ENCODE results near the gene DNLZ.

Gene DNLZ

GRCh38 chr9:136309806-136310220 is 53.7 kb downstream of the DNLZ start (continued):
- no peak for TF ChIP-seq ZBTB48 (tag by site-specific recombination; IDR thresholded peaks at IDR 0.05)
- TF ChIP-seq BCL11B (tag by site-specific recombination; IDR thresholded peaks at IDR 0.05; ENCODE audit: low read depth) = no peak
- peak; percentile 90; the same call in 1 of the 2 replicates for TF ChIP-seq SALL2 (tag by site-specific recombination; IDR thresholded peaks at IDR 0.05; ENCODE audit: borderline replicate concordance)
- TF ChIP-seq ZNF529 (tag by site-specific recombination; IDR thresholded peaks at IDR 0.05; ENCODE audit: insufficient replicate concordance) = no peak
- no peak for TF ChIP-seq KLF10 (tag by site-specific recombination; IDR thresholded peaks at IDR 0.05)
- TF ChIP-seq GFI1B (tag by site-specific recombination; IDR thresholded peaks at IDR 0.05) = no peak
- TF ChIP-seq WT1 (tag by site-specific recombination; IDR thresholded peaks at IDR 0.05) = no peak
- TF ChIP-seq ZNF311 (tag by site-specific recombination; IDR thresholded peaks at IDR 0.05; ENCODE audit: borderline replicate concordance) = peak; percentile 87; the same call in 1 of the 2 replicates
- TF ChIP-seq, protein P1, sequence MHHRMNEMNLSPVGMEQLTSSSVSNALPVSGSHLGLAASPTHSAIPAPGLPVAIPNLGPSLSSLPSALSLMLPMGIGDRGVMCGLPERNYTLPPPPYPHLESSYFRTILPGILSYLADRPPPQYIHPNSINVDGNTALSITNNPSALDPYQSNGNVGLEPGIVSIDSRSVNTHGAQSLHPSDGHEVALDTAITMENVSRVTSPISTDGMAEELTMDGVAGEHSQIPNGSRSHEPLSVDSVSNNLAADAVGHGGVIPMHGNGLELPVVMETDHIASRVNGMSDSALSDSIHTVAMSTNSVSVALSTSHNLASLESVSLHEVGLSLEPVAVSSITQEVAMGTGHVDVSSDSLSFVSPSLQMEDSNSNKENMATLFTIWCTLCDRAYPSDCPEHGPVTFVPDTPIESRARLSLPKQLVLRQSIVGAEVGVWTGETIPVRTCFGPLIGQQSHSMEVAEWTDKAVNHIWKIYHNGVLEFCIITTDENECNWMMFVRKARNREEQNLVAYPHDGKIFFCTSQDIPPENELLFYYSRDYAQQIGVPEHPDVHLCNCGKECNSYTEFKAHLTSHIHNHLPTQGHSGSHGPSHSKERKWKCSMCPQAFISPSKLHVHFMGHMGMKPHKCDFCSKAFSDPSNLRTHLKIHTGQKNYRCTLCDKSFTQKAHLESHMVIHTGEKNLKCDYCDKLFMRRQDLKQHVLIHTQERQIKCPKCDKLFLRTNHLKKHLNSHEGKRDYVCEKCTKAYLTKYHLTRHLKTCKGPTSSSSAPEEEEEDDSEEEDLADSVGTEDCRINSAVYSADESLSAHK (tag by site-specific recombination; IDR thresholded peaks at IDR 0.05) = no peak
- TF ChIP-seq ZBTB20 (tag by site-specific recombination; IDR thresholded peaks at IDR 0.05) = no peak; the same call in 1 of the 2 replicates
- no peak for TF ChIP-seq TSHZ1 (tag by site-specific recombination; IDR thresholded peaks at IDR 0.05; ENCODE audit: borderline replicate concordance)
- TF ChIP-seq ZNF426 (tag by site-specific recombination; IDR thresholded peaks at IDR 0.05) = no peak
- TF ChIP-seq ZNF341 (tag by site-specific recombination; IDR thresholded peaks at IDR 0.05; ENCODE audit: low read depth) = no peak
- TF ChIP-seq ZNF76 (tag by site-specific recombination; IDR thresholded peaks at IDR 0.05; ENCODE audit: borderline replicate concordance, low read depth) = no peak; the same call in 1 of the 2 replicates
- no peak for TF ChIP-seq ZSCAN30 (tag by site-specific recombination; IDR thresholded peaks at IDR 0.05)
- TF ChIP-seq PBX3 (CRISPR knock-in tag; IDR thresholded peaks at IDR 0.05) = no peak
- TF ChIP-seq, protein P2, sequence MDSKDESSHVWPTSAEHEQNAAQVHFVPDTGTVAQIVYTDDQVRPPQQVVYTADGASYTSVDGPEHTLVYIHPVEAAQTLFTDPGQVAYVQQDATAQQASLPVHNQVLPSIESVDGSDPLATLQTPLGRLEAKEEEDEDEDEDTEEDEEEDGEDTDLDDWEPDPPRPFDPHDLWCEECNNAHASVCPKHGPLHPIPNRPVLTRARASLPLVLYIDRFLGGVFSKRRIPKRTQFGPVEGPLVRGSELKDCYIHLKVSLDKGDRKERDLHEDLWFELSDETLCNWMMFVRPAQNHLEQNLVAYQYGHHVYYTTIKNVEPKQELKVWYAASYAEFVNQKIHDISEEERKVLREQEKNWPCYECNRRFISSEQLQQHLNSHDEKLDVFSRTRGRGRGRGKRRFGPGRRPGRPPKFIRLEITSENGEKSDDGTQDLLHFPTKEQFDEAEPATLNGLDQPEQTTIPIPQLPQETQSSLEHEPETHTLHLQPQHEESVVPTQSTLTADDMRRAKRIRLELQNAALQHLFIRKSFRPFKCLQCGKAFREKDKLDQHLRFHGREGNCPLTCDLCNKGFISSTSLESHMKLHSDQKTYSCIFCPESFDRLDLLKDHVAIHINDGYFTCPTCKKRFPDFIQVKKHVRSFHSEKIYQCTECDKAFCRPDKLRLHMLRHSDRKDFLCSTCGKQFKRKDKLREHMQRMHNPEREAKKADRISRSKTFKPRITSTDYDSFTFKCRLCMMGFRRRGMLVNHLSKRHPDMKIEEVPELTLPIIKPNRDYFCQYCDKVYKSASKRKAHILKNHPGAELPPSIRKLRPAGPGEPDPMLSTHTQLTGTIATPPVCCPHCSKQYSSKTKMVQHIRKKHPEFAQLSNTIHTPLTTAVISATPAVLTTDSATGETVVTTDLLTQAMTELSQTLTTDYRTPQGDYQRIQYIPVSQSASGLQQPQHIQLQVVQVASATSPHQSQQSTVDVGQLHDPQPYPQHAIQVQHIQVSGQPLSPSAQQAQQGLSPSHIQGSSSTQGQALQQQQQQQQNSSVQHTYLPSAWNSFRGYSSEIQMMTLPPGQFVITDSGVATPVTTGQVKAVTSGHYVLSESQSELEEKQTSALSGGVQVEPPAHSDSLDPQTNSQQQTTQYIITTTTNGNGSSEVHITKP (tag by site-specific recombination; IDR thresholded peaks at IDR 0.05) = no peak
- TF ChIP-seq TCF7L2 (IDR thresholded peaks at IDR 0.05; ENCODE audit: borderline replicate concordance, low read depth, low read length) = no peak
- TF ChIP-seq ZNF416 (tag by site-specific recombination; IDR thresholded peaks at IDR 0.05) = no peak
- TF ChIP-seq ZNF654 (tag by site-specific recombination; IDR thresholded peaks at IDR 0.05; ENCODE audit: low read depth) = no peak
- TF ChIP-seq ZNF391 (tag by site-specific recombination; IDR thresholded peaks at IDR 0.05; ENCODE audit: borderline replicate concordance, low read depth) = no peak
- TF ChIP-seq ZNF266 (tag by site-specific recombination; IDR thresholded peaks at IDR 0.05; ENCODE audit: low read depth) = peak; percentile 30; the same call in 1 of the 2 replicates
- no peak for TF ChIP-seq GLI2 (tag by site-specific recombination; IDR thresholded peaks at IDR 0.05; ENCODE audit: borderline replicate concordance, low read depth)
- no peak for TF ChIP-seq ZNF596 (tag by site-specific recombination; IDR thresholded peaks at IDR 0.05)
- peak; percentile 65 for TF ChIP-seq ZSCAN4 (tag by site-specific recombination; IDR thresholded peaks at IDR 0.05)
- no peak for TF ChIP-seq ZNF24 (tag by site-specific recombination; IDR thresholded peaks at IDR 0.05)
